NCI-H1105 (cell line): Measurements from ENCODE around the gene CACNA1G.

Source experiments
- DNase-seq: peaks from one replicate; lab custom pipeline; 2025; lab: John Stamatoyannopoulos, UW

The CACNA1G gene

DNA sequence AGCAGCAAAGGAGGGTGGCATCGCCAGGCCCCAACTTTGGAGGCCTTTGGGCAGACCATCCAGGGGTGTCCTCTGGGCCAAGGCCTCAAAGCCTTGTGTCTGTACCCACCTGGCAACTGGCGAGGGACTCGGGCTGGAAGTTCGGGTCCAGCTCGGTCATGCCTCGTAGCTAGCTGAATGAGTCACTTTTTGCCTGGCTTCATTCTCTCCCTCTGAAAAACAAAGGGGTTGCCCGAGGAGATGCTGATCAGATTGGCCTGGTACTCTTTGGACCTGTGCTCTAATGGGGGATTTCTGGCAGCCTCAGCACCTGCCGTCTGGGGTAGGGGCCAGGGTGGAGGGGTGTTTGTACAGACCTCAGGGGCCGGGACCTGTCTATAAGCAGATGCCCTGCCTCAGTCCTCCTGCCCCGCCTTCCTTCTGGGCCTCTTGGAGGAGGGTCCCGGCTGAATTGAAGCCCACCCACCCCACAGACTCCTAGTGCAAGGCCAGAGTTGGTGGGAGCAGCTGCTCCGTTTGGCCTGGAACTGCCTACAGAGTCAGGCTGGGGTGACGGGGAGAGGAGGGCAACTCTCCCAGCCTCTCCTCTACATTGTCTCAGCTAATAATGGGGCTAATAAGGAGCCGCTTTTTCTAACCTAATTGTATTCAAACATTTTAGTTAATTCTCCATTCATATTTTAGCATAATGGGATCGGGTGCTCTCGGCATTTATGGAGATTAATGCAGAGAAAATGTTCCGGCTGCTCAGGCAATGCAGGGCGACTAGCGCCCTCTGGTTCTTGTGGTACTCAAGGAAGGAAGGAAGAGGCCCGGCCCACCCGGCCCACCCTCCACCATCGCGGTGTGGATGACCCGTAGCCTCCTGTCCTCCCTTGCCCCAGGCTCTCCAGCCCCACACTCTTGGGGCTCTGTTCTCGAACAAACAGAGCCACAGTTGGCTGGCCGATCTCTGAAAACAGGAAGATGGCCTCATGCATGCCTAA is 52.8 kb downstream of the CACNA1G start:
- DNase-seq = no peak

DNA sequence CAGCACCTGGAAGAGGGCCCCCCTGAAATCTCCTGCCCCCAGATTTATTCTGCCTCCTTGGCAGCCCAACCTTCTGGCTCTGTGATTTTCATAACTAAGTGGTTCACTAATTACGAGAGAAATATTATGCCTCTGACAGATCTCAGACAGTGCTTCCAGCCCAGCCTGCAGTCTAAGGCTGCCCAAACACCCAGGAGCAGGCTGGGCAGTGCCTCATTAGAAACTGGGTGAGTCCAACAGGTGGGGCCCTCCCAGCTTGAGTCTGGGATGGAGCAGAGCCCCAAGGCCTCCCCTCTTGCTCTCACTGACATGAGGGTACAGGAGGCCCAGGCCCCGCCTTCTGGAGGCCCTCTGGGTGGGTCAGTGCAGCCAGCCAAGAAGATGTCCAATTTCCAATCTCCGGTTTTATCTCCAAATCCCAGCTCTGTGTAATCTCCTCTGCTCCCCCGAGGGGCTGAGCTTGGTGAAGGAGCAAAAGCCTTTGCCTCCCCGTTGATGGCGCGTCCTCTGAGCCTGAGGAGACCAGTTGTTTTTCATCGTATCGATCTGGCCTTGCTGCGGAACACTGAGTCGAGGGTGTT is 54.0 kb downstream of the CACNA1G start:
- DNase-seq = no peak

DNA sequence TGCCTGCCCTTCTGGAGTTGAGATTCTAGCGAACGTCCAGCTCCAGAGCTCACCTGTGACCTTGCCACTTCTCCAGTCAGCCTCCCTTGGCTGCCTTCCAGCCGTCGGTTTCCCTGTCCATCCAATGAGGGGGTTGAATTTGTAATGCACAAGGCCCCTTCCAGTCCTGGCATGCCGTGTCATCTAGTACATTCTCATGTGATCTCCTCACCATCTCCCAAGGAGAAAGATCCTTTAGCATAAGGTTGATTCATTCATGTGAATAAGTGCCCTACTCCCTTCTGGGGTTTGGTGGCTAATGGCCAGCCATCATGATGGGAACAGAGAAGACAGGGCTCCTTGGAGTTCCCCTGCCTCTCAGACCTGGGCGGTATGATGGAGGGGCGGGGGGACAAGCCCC is 55.3 kb downstream of the CACNA1G start:
- DNase-seq = no peak

DNA sequence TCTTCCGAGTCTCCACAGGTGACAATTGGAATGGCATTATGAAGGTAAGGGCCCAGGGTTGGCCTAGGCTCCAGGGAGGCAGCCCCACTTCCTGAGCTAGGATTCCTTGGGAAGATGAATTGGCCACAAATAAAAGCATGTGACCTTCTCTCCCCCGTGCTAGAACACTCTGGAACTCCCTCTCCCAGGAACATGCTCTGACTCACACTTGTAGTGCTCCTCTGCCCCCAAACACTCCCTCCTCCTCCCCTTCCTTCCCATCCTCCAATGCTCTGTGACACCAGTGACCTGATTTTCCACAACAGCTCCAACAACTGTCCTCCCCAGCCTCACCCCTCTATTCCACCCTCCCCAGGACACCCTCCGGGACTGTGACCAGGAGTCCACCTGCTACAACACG is 57.8 kb downstream of the CACNA1G start:
- no peak for DNase-seq

DNA sequence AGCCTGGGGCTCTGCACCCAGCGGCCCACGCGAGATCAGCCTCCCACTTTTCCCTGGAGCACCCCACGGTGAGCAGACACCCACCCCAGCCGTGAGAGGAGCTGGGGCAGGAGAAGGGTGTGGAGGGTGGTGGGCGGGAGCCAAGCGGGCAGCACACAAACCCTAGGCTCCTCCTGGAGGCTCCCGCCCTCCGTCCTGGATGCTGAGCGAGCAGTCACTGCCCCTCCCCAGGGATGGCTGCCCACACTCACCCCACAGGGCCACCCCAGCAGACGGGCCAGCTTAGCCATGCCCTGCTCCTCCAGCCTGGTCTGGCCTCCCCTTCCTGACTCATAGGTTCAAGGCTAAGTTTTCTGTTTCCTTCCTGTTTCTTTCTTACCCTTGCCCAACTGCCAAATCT is 58.4 kb downstream of the CACNA1G start:
- DNase-seq = no peak

DNA sequence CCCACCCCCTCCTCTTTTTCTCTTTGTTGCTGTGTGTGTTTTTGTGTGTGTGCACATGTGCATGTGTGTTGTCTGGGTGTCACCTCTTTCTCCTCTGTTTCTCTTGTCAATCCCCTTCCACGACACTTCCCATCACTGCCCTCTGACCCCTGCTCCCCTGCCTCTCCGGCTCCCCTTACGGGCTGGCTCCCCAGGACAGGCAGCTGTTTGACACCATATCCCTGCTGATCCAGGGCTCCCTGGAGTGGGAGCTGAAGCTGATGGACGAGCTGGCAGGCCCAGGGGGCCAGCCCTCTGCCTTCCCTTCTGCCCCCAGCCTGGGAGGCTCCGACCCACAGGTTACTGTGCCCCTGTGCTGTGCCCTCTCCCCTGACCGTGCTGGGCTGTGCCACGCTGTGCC is 59.0 kb downstream of the CACNA1G start:
- no peak for DNase-seq

DNA sequence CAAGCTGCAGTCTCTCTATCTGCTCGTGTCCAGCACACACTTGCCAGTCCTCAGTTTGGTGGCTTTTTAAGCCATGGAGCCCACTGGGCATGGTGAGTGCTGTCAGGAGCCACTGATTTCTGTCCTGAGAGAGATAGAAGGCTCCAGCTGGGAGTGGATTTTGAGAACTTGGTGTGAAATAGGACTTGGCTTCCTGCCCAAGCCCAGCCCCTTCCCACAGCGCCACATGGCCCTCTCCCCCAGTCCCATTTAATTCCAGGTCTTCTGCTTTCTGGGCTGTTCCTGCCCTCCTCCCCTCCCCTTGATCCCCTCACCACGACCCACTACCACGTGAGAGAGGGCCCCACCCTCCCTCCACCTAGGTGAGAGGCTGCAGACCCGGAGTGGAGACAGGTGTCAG is 59.7 kb downstream of the CACNA1G start:
- DNase-seq = no peak

DNA sequence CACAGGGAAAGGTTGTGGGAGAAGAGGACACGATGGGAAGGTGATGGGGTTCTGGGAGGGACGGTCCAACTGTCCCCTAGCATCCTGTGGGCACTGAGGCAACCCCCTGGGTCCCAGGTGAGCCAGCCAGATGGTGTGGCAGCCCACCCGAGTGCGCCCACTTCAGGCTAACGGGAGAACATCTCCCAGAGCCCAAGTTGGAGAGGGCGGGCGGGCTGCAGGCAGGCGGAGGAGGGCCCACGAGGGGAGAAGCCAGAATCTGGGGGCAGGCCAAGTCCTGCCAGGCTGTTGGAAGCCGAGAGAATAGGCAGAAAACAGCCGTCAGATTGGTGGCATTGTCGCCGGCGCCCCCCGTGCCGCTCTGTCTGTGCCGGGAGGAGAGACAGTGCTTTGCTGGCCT is 60.3 kb downstream of the CACNA1G start:
- DNase-seq = no peak

DNA sequence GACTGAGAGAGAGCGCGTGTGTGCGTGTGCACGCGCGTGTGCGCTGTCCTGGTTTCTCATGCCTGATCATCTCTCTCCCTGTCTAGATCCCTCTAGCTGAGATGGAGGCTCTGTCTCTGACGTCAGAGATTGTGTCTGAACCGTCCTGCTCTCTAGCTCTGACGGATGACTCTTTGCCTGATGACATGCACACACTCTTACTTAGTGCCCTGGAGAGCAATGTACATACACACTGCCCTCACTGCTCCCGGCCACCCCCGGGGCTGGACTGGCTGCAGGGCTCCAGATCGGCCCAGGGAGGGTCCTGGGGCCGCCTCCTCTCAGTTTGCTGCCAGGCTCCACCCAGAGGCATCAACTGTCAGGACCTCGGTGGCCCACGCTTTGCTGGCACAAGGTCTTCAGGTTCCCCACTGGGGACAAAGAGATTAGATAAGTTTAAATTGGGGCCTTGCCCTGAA is 61.1 kb downstream of the CACNA1G start:
- no peak for DNase-seq

DNA sequence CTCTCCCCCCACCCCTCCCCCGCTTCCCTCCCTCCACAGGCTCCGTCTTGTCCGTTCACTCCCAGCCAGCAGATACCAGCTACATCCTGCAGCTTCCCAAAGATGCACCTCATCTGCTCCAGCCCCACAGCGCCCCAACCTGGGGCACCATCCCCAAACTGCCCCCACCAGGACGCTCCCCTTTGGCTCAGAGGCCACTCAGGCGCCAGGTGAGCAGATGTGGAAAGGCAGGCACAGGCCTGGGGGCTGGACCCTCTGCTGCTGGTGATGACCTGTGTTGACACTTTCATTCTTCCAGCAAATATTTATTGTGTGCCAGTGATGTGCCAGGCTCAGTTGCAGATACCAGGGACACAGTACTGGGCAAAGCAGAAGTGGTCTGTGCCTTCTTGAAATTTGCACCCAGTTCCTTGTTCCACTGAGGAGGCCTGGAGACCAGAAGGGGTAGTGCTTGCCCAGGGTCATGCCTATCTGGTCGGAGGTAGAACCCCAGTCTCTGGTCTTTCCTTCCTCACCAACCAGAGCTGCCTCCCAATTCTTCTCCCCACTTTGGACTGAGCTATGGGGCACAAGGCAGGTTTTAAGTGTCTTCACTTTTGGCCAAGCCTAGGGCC is 63.9 kb downstream of the CACNA1G start:
- DNase-seq = no peak

DNA sequence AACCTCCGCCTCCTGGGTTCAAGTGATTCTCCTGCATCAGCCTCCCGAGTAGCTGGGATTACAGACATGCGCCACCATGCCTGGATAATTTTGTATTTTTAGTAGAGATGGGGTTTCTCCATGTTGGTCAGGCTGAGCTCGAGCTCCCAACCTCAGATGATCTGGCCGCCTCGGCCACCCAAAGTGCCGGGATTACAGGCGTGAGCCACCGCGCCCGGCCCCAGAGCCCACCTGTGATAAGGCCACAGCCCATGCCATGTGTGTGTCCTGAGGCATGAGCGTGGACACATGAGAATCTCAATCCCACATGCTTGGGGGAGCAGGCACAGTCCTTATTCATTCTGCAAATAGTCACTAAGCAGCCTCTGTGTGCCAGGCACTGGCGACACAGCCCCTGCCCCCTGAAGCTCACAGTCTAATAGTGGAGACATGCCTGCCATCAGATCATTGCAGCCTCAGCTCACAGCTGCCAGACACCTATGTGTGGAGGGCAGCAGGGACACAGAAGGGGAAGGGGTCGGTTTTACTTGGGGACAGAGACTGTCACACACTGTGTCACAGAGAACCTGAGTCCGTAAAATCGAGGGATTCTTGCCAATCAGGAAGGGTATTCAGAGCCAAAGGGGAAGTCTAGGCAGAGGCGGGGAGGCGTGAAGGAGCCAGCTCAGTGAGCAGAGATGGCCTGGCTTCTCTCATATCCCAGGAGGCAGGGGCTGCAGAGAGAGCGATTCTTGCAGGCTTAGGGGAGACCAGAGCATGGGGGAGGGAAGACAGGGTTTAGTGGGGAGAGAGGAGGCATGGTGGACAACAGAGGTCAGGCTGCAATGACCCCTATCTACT is 64.7 kb downstream of the CACNA1G start:
- DNase-seq = no peak

DNA sequence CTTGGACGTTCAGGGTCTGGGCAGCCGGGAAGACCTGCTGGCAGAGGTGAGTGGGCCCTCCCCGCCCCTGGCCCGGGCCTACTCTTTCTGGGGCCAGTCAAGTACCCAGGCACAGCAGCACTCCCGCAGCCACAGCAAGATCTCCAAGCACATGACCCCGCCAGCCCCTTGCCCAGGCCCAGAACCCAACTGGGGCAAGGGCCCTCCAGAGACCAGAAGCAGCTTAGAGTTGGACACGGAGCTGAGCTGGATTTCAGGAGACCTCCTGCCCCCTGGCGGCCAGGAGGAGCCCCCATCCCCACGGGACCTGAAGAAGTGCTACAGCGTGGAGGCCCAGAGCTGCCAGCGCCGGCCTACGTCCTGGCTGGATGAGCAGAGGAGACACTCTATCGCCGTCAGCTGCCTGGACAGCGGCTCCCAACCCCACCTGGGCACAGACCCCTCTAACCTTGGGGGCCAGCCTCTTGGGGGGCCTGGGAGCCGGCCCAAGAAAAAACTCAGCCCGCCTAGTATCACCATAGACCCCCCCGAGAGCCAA is 65.6 kb downstream of the CACNA1G start:
- DNase-seq = peak; percentile 74

DNA sequence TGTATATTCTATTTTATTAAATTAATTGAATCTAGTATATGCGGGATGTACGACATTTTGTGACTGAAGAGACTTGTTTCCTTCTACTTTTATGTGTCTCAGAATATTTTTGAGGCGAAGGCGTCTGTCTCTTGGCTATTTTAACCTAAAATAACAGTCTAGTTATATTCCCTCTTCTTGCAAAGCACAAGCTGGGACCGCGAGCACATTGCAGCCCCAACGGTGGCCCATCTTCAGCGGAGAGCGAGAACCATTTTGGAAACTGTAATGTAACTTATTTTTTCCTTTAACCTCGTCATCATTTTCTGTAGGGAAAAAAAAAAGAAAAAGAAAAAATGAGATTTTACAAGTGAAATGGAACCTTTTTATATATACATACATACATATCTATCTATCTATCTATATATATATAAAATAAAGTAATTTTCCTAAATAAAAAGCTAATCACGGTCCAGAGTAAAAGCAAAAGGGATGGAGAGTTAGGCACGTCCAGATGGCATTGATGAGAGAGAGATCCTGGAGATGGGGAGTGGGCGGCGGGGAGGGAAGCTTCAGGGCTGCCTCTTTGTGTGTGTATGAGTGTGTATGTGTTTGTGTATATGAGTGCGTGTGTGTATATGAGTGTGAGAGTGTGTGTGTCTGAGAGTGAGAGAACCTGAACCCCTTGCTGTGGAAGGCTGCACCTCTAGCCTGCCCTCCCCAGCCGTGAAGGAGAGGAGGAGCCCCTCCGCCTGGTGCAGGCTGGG is 66.7 kb downstream of the CACNA1G start:
- no peak for DNase-seq

DNA sequence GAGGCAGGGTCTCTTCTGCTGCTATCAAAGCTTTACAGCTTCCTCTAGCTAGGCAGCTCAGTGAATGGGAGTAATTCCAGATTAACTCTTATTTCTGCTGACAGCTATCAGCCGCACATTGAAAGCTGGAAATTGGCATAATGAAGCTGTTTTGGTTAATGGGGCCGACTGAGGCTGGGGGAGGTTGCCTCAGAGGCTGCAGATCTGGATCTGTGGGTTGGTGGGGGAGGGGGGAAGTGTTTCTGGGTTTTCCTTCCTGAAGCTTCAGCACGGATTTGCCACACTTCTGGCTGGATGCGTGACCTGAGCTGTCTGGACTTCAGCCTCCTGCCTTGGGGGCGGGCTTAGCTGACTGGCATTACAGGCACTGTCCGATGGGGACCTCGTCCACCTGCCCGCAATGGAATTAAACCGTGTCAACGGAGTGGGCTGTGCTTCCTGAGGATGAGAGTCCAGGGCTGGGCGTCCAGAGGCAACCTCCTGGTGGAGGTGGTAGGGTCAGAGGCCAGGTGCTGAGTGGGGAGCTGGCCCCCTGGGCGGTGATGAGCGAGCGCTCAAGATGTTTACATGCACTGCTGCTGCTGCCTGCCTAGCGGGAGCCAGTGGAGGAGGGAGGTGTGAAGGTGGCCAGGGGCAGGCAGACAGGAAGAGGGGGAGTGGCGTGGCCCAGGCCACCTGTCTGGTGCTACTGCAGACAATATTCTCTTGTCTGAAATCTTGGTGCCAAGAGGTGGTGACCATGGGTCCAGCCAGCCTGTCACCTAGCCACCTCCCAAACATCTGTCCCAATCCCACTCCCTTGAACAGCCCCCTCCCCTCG is 67.5 kb downstream of the CACNA1G start:
- DNase-seq = no peak

DNA sequence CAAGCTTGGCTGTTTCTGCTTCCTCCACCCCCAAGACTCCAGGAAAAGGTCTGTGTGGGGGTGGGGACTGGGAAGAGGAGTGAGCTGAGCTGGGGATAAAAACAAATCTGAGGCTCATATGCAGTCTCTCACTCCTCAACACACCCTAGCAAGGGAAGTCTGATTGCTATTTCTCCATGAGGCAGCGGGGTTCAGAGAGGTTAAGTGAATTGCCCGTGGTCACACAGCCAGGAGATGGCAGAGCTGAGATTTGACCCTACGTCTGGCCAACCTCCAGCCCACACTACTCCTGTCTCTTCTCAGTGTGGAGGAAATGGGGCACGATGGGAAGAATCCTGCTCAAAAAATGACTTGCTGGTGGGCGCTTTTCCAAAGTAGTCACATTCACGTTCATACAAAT is 69.4 kb downstream of the CACNA1G start:
- DNase-seq = no peak

DNA sequence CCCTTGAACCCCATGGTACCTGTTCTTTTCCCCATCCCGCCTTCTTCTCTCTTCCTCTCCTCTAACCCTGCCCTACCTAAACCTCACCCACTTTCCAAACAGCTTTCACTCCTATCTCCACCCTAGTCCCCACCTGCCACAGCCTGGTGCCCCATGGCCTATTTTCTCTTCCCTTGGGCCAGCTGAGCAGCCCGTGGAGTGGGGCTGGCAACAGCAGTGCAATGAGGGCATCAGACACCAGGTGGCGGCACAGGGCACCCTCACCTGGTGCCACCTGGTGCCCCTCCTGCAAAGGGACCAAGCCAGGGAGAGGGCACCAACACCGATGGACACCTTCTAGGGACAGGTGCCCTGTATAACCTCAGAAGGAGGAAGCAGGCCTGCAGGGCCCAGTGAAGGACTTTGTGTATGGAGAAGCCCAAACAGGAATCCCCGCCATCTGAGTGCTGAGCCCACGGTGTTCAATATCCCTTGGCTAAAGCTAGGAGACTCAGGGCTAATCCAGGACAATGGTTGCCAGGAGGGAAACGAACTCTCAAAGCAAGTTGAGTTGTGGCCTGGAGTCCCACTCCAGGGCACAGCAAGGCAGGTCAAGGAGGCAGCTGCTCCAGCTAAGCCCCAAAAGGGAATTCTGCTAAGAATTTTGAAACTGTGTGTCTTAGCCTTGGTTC is 70.1 kb downstream of the CACNA1G start:
- DNase-seq = peak; percentile 53

DNA sequence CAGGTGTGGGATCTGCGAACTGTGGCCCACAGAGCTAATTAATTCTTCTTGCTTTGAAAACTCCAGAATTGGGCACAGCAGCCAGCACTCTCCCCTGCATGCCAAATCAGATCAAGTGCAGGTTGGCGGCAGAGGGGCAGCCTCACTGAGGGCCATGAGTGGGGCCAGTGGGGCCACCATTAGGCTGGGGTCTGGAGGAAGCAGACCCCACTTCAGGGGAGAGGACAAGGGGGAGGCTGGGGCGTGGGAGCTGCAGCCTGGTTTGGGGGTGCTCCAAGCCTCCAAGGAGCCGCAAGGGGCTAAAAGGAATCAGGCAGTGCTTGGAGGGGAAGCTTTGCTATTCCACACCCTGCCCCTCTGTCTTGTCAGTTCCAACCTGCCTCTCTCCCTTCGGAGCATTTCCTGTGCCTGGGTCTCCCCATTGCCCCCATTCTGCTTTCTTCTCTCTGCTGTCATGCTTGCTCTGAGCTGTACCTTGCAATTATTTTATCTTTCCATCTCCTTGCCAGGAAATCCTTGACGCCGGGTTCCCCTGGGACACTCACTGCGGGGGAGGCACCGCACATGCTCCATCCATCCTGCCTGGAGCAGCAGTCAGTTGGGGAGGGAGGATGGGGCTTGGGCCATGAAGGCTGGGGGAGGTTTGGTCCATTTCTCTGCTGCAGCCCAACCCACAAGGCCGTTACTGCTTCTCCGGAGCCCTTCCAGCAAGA is 70.8 kb downstream of the CACNA1G start:
- no peak for DNase-seq

DNA sequence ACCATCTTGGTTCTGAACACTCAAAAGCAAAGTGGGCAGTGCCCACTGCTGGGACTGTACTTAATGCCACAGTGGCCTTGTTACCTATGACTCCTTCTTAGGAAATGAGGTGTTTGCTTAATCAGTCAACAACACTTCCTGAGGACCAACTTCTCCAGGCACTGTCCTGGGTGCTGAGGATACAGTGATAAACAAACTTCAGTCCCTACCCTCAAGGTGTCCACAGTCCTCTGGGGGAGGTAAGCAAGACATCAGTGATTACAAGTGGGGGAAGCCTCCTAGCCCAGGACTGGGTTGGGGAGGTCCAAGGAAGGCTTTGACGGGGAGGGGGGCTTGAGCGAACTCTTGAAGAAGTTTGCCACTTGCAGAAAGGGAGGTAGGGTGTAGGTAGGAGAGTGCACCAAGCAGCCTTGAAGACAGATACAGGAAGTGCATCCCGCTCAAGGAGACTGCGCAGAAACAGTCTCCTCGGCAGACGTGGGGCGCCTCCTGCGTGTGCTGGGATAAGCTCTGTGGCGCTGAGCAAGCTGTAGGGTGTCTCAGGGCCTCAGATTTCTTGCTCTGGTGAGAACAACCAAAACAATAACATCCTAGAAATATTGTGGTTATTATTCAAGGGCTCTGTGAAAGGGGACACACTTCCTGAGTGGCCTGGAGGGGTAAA is 71.5 kb downstream of the CACNA1G start:
- no peak for DNase-seq
